CD4-positive, alpha-beta T cell treated with Interleukin-10 for 1 hour (primary cell): ENCODE results near the gene PTGDS.

Experiments
- DNase-seq: peaks from one replicate; pipeline ENCODE4 v3.0.0-alpha.2; 2020

PTGDS gene

DNA sequence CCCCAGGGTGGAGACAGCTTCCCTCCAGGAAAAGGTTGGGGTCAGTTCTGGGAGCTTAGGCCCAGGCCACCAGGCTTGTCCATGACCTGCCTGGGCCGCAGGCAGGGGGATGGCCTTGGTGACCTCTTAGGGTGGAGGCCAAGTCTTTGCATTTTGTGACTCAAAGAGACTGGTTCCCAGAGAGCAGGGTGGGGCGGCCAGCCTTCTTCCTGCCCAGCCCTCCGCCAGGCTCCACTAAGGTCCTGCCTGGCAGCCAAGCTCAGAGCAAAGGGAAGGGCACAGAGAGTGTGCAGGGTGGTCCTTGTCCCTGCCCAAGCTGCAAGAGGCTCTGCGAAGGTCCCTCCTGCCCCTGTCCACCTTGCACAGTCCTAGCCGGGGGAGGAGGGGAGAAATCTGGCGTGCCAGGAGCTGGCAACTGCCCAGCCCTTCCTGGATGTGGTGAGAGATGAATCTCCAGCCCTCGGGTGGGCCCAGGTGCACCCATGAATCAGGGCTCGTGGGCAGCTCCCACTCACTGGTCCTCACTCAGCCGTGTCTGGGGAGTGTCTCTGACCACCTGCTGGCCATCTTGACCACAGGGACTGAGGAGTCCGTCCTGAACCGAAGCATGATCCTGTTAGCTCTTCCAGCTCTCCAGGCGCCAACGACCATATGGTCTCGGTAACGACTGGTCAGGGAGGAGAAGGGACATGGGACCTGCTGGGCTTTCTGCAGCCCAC is 2.3 kb upstream of the PTGDS start:
- no peak for DNase-seq

GRCh38 chr9:136975644-136976043 is 1.7 kb upstream of the PTGDS start:
- peak; percentile 44 for DNase-seq

GRCh38 chr9:136977649-136978072 is 357 bp downstream of the PTGDS start:
- no peak for DNase-seq

- DNase-seq, result peak; percentile 77
Observed at GRCh38 chr9:136978073-136978864, 965 bp downstream of the PTGDS start.

GRCh38 chr9:136978865-136979544 is 1.7 kb downstream of the PTGDS start:
- no peak for DNase-seq

DNA sequence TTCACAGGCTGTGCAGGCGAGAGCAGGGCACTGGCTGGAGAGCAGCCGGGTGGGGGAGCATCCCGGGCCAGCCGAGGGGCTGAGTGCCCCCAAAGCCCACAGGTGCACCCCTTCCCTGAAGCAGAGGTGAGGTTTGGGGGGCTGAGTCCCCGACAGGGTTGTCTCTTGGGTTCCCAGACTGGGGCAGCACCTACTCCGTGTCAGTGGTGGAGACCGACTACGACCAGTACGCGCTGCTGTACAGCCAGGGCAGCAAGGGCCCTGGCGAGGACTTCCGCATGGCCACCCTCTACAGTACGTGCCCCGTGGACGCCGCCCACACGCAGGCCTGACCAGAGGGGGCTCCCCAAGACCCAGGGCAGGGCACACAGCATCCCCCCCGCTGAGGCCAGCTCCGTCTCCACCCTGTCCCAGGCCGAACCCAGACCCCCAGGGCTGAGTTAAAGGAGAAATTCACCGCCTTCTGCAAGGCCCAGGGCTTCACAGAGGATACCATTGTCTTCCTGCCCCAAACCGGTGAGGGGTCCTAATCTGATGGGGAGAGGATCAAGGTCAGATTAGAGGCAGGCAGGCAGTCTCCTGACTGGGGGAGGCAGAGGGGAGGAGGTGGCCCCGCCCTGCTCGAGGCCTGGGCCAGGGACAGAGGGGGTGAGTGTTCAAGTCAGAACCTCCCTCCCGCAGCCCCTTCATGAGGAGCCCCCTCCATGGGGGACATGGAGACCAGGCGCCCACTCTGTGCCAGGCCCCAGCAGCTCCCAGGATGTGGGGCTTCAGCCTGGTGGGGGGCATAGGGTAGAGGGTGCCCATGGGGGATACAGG is 2.7 kb downstream of the PTGDS start:
- no peak for DNase-seq

DNA sequence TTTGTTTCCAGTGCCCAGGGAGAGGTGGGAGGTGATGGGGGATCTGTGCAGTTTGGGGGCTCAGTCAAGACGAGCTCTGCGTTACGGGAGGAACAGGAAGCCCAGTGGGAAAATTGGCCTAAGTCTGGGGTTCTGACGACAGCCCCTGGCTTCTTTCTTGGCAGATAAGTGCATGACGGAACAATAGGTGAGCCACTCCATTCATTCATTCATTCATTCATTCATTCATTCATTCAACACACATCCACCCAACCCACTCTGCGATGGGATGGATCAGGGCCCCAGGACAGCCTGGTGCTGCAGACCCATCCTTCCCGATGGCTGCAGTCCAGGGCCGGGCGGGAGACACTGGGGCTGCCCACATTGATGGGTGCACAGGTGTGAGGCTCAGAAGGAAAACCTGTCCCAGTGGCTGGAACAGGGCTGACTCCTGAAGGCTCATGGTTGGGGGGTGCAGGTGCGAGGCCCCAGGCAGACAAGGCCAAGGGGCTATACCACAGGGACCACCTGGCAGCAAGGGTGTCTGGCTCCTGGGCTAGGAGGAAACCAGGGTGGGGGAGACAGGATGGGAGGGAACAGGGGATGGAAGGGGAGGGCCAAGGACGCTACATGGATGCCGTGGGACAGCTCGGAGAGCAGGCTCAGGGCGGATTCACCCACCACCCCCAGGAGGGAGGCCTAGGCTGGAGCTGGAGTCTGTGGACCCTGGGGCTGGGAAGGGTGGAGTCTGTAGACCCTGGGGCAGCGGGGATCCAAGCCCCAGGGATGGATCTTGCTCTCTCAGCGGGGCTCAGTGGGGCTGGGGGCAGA is 3.6 kb downstream of the PTGDS start:
- DNase-seq, result no peak

DNA sequence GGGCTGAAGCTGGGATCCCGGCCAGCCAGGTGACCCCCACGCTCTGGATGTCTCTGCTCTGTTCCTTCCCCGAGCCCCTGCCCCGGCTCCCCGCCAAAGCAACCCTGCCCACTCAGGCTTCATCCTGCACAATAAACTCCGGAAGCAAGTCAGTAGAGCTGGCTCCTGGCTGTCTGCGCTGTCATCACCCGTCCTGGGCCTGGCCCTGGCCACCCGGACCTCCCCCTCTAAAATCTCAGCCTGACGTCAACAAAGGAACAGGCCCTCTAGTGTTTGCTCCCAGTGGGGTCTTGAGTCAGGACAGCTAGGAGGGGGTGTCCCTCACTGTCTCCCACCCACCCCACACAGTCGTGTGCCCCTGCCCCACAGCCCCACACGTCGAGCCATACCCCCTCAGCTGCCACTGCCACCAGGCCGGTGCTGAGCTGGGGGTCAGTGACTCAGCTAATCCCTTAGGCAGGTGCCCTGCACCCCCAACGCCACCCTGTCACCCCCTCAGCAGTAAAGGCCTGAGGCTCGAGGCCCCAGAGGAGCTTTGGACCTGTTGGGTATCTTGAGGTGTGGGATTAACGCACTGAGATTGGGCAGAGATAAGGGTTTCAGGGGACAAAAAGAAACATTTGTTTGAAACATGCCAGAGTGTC is 4.4 kb downstream of the PTGDS start:
- no peak for DNase-seq

- no peak for DNase-seq
Observed at GRCh38 chr9:136982232-136983051, 5.1 kb downstream of the PTGDS start, which contains the start of gene LCNL1. LCNL1 (plus strand) TSS chr9:136982993; CDS start chr9:136983587, 594 bp downstream.

GRCh38 chr9:136983167-136983566 is 5.9 kb downstream of the PTGDS start:
- DNase-seq, result no peak

- no peak for DNase-seq
Observed at GRCh38 chr9:136983656-136984314, 6.5 kb downstream of the PTGDS start.

- no peak for DNase-seq
Observed at GRCh38 chr9:136984464-136985026, 7.2 kb downstream of the PTGDS start.

GRCh38 chr9:136985027-136985602 is 7.8 kb downstream of the PTGDS start:
- no peak for DNase-seq

- no peak for DNase-seq
Observed at GRCh38 chr9:136985853-136986252, 8.5 kb downstream of the PTGDS start.

GRCh38 chr9:136988872-136989271 is 11.6 kb downstream of the PTGDS start:
- DNase-seq, result no peak

GRCh38 chr9:136990242-136990911 is 13.1 kb downstream of the PTGDS start:
- no peak for DNase-seq

- peak; percentile 94 for DNase-seq
Observed at GRCh38 chr9:136991993-136992818, 14.9 kb downstream of the PTGDS start, which contains the start of gene PAXX. PAXX (plus strand) TSS chr9:136992422; CDS start chr9:136992444, 22 bp downstream.
